T-helper 1 cell treated with Interleukin-12 subunit alpha and Interleukin-12 subunit beta and Interleukin-4 antibody, amounts not matched to agents 30 μg/mL and 1 μg/mL, for 36 hours (primary cell): ENCODE results near the gene RDH11.

ENCODE experiments used
- H3K27ac Mint-ChIP-seq: one replicate; pipeline ENCODE4 v1.8.0; 2021; ENCODE audit warnings: mild to moderate bottlenecking, mixed read lengths
- H3K27me3 Mint-ChIP-seq: one replicate; pipeline ENCODE4 v1.8.0; 2021; ENCODE audit warnings: low read depth, mixed read lengths
- H3K36me3 Mint-ChIP-seq: one replicate; pipeline ENCODE4 v1.8.0; 2021; ENCODE audit warnings: low read depth, mixed read lengths
- H3K4me1 Mint-ChIP-seq: one replicate; pipeline ENCODE4 v1.8.0; 2021; ENCODE audit warnings: low read depth, mixed read lengths
- H3K4me3 Mint-ChIP-seq: one replicate; pipeline ENCODE4 v1.8.0; 2021; ENCODE audit warnings: mild to moderate bottlenecking, moderate library complexity, mixed read lengths
- H3K9me3 Mint-ChIP-seq: one replicate; pipeline ENCODE4 v1.8.0; 2021; ENCODE audit warnings: mixed read lengths

The RDH11 gene

GRCh38 chr14:67695394-67695949, at the start of gene RDH11:
TSS of gene RDH11 (minus strand) at chr14:67695764. CDS start at chr14:67695703, 61 bp downstream.
- Mint-ChIP-seq H3K27ac (peak within 1 kb of the TSS; percentile 97), H3K4me1 (peaks cover 29% of the 10 kb centered on the region), H3K9me3 (no peaks in the 10 kb centered on the region), H3K4me3 (peak within 1 kb of the TSS; percentile 91), H3K36me3 (peaks cover 14% of the 10 kb centered on the region), H3K27me3 (no peaks in the 10 kb centered on the region)

GRCh38 chr14:67744046-67744445, 48.5 kb upstream of the RDH11 start:
- Mint-ChIP-seq H3K4me3 (no peak overlapping the region), H3K36me3 (peaks cover 7% of the 10 kb centered on the region), H3K27ac (no peak overlapping the region), H3K9me3 (no peaks in the 10 kb centered on the region), H3K4me1 (peaks cover 9% of the 10 kb centered on the region), H3K27me3 (no peaks in the 10 kb centered on the region)

- Mint-ChIP-seq H3K27me3 (peaks cover 4% of the 10 kb centered on the region), H3K27ac (no peak overlapping the region), H3K4me1 (no peaks in the 10 kb centered on the region), H3K9me3 (no peaks in the 10 kb centered on the region), H3K36me3 (no peaks in the 10 kb centered on the region), H3K4me3 (no peak overlapping the region)
Measured at GRCh38 chr14:67738740-67739504, 43.4 kb upstream of the RDH11 start.

- Mint-ChIP-seq H3K36me3 (no peaks in the 10 kb centered on the region), H3K4me3 (no peak overlapping the region), H3K27ac (no peak overlapping the region), H3K27me3 (peaks cover 4% of the 10 kb centered on the region), H3K9me3 (no peaks in the 10 kb centered on the region), H3K4me1 (no peaks in the 10 kb centered on the region)
Measured at GRCh38 chr14:67736771-67737170, 41.2 kb upstream of the RDH11 start.

- Mint-ChIP-seq H3K27ac (no peak overlapping the region), H3K4me1 (no peaks in the 10 kb centered on the region), H3K36me3 (no peaks in the 10 kb centered on the region), H3K9me3 (no peaks in the 10 kb centered on the region), H3K4me3 (no peak overlapping the region), H3K27me3 (peaks cover 4% of the 10 kb centered on the region)
Measured at GRCh38 chr14:67735336-67736147, 40.0 kb upstream of the RDH11 start.

GRCh38 chr14:67734675-67735074, 39.1 kb upstream of the RDH11 start:
- H3K4me1 Mint-ChIP-seq = no peaks in the 10 kb centered on the region
- H3K4me3 Mint-ChIP-seq = no peak overlapping the region
- H3K27ac Mint-ChIP-seq = no peak overlapping the region
- no peaks in the 10 kb centered on the region for H3K9me3 Mint-ChIP-seq
- no peaks in the 10 kb centered on the region for H3K36me3 Mint-ChIP-seq
- H3K27me3 Mint-ChIP-seq = peaks cover 4% of the 10 kb centered on the region

GRCh38 chr14:67733616-67734015, 38.1 kb upstream of the RDH11 start:
- H3K27ac Mint-ChIP-seq = no peak overlapping the region
- no peaks in the 10 kb centered on the region for H3K36me3 Mint-ChIP-seq
- H3K4me1 Mint-ChIP-seq = no peaks in the 10 kb centered on the region
- no peaks in the 10 kb centered on the region for H3K9me3 Mint-ChIP-seq
- H3K27me3 Mint-ChIP-seq = peaks cover 4% of the 10 kb centered on the region
- H3K4me3 Mint-ChIP-seq = no peak overlapping the region

GRCh38 chr14:67729072-67729885, 33.7 kb upstream of the RDH11 start:
- Mint-ChIP-seq H3K27me3 (peaks cover 4% of the 10 kb centered on the region), H3K36me3 (no peaks in the 10 kb centered on the region), H3K27ac (no peak overlapping the region), H3K4me3 (no peak overlapping the region), H3K4me1 (no peaks in the 10 kb centered on the region), H3K9me3 (no peaks in the 10 kb centered on the region)

GRCh38 chr14:67728258-67728657, 32.7 kb upstream of the RDH11 start:
- H3K27ac Mint-ChIP-seq = no peak overlapping the region
- no peaks in the 10 kb centered on the region for H3K4me1 Mint-ChIP-seq
- no peaks in the 10 kb centered on the region for H3K9me3 Mint-ChIP-seq
- H3K27me3 Mint-ChIP-seq = peaks cover 7% of the 10 kb centered on the region
- H3K4me3 Mint-ChIP-seq = no peak overlapping the region
- no peaks in the 10 kb centered on the region for H3K36me3 Mint-ChIP-seq

GRCh38 chr14:67727361-67727760, 31.8 kb upstream of the RDH11 start:
- peaks cover 5% of the 10 kb centered on the region for H3K4me1 Mint-ChIP-seq
- H3K36me3 Mint-ChIP-seq = no peaks in the 10 kb centered on the region
- peaks cover 15% of the 10 kb centered on the region for H3K27me3 Mint-ChIP-seq
- H3K4me3 Mint-ChIP-seq = no peak overlapping the region
- H3K9me3 Mint-ChIP-seq = no peaks in the 10 kb centered on the region
- no peak overlapping the region for H3K27ac Mint-ChIP-seq

- Mint-ChIP-seq H3K27ac (no peak overlapping the region), H3K27me3 (peaks cover 29% of the 10 kb centered on the region), H3K4me1 (peaks cover 5% of the 10 kb centered on the region), H3K4me3 (no peak overlapping the region), H3K9me3 (no peaks in the 10 kb centered on the region), H3K36me3 (no peaks in the 10 kb centered on the region)
Measured at GRCh38 chr14:67725171-67725570, 29.6 kb upstream of the RDH11 start.

- Mint-ChIP-seq H3K27ac (no peak overlapping the region), H3K4me3 (no peak overlapping the region), H3K9me3 (no peaks in the 10 kb centered on the region), H3K36me3 (no peaks in the 10 kb centered on the region), H3K27me3 (peaks cover 34% of the 10 kb centered on the region), H3K4me1 (peaks cover 5% of the 10 kb centered on the region)
Measured at GRCh38 chr14:67722293-67722692, 26.7 kb upstream of the RDH11 start.

GRCh38 chr14:67721875-67722274, 26.3 kb upstream of the RDH11 start:
- H3K27ac Mint-ChIP-seq = no peak overlapping the region
- no peak overlapping the region for H3K4me3 Mint-ChIP-seq
- H3K4me1 Mint-ChIP-seq = peaks cover 5% of the 10 kb centered on the region
- H3K9me3 Mint-ChIP-seq = no peaks in the 10 kb centered on the region
- no peaks in the 10 kb centered on the region for H3K36me3 Mint-ChIP-seq
- H3K27me3 Mint-ChIP-seq = peaks cover 34% of the 10 kb centered on the region

- no peaks in the 10 kb centered on the region for H3K36me3 Mint-ChIP-seq
- no peak overlapping the region for H3K27ac Mint-ChIP-seq
- H3K4me3 Mint-ChIP-seq = no peak overlapping the region
- H3K27me3 Mint-ChIP-seq = peaks cover 34% of the 10 kb centered on the region
- H3K4me1 Mint-ChIP-seq = peaks cover 5% of the 10 kb centered on the region
- H3K9me3 Mint-ChIP-seq = no peaks in the 10 kb centered on the region
Measured at GRCh38 chr14:67719866-67720265, 24.3 kb upstream of the RDH11 start.
